Choroid plexus epithelial cell (primary cell): ENCODE results near the gene SUN2.

Experiments
- DNase-seq: peaks from one replicate; pipeline ENCODE4 v3.0.0-alpha.2; 2010; ENCODE audit warnings: low read depth
- H3K4me3 ChIP-seq: 2 replicates; pipeline ENCODE4 v1.5.1; 2011; ENCODE audit warnings: low read depth, mild to moderate bottlenecking, control low read depth, low read length, moderate library complexity
- TF ChIP-seq, protein P1 (sequence below): conservative IDR thresholded peaks from 2 replicates; pipeline ENCODE4 v1.5.1; 2011; ENCODE audit warnings: low read depth, mild to moderate bottlenecking, control low read depth, inconsistent platforms, low read length, moderate library complexity

The SUN2 gene

DNA sequence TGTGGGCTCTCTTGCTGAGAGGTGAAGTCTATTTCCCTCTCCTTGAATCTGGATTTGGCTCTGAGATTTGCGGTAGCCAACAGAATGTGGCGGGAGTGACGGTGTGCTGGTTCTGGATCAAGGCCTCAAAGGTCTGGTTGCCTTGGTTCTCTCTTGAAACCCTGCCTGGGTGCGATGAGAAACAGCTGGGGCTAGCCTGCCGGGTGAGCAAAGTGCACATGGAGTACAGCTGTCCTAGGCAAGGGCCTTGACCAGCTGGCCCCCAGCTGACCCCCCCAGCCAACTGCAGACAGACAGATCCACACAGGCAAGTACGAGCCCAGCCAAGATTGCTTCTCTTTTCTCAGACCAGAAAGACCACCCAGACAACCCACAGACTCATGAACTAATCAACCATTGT lies 10.8 kb downstream of the SUN2 start:
- TF ChIP-seq, protein P1, sequence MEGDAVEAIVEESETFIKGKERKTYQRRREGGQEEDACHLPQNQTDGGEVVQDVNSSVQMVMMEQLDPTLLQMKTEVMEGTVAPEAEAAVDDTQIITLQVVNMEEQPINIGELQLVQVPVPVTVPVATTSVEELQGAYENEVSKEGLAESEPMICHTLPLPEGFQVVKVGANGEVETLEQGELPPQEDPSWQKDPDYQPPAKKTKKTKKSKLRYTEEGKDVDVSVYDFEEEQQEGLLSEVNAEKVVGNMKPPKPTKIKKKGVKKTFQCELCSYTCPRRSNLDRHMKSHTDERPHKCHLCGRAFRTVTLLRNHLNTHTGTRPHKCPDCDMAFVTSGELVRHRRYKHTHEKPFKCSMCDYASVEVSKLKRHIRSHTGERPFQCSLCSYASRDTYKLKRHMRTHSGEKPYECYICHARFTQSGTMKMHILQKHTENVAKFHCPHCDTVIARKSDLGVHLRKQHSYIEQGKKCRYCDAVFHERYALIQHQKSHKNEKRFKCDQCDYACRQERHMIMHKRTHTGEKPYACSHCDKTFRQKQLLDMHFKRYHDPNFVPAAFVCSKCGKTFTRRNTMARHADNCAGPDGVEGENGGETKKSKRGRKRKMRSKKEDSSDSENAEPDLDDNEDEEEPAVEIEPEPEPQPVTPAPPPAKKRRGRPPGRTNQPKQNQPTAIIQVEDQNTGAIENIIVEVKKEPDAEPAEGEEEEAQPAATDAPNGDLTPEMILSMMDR = no peak
- no peak overlapping the region for H3K4me3 ChIP-seq
- DNase-seq = no peak

DNA sequence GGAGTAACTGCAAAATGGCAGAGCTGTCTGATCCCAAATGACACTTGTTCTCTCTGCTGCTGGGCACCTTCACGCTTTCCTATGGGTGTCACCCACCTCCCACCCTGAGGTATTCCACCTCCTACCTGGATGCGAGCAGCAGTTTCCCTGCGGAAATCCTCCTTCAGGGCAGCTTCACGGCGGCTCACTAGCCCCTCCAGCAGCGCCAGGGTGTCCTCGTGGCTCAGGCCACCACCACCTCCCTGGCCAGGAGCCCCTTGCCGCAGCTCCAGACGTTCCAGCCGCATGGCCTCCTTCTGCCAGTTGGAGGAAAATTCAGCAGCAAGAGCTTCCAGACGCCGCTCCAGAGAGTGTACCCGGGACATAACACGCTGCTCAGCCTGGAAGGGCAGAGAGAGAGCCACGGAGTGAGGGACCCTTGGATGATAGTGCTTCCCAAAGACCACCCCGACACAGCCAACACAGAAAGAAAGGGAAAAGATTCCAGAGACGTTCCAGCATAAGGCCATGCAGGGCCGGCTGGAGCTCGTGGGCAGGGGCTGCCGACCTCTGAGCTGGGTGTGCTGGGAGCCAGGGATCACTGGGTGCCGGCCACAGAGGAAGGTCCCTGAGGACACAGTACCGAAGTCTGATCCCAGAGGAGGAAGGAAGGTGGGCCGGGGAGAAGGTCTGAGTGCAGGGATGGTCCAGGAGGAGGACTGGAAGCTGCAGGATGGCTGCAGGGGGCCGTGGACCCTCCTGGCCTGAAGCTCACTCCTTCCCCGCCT lies 13.4 kb downstream of the SUN2 start:
- DNase-seq = no peak
- no peak overlapping the region for H3K4me3 ChIP-seq
- TF ChIP-seq, protein P1 = no peak

DNA sequence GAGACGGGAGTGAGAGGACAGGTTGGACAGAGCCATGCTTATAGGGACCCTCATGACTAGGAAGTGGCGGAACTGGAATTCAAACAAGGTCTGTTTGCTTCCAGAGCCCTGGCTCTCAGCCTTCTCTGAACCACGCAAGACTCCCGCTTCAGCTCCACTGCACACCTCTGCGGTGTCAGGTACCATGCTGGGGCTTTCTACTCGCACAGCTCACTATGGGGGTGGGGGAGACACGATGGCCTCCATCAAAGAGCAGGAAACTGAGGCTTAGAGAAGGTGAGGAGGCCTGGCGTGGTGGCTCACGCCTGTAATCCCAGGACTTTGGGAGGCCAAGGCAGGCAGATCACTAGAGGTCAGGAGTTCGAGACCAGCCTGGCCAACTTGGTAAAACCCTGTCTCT lies 14.2 kb downstream of the SUN2 start:
- TF ChIP-seq, protein P1 = no peak
- H3K4me3 ChIP-seq = no peak overlapping the region
- DNase-seq = no peak

DNA sequence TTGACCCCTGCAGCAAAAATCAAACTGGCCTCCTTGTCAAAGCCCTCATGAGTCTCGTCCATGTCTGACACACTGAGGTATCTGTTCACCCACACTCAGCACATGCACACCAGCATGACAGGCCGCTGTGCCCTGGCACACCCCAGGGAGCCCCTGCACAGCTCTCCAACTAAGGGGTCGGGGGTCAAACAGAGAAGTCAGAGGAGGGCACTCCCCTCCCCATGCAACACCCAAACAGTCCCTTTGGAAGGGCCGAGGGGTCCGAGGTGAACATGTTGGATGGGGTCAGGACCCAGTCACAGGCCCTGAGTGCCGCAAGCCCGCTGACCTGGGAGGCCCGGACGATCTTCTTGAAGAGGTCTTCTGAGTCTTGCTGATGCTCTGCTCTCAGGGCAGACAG lies 14.6 kb downstream of the SUN2 start:
- TF ChIP-seq, protein P1 = no peak
- no peak for DNase-seq
- H3K4me3 ChIP-seq = no peak overlapping the region

DNA sequence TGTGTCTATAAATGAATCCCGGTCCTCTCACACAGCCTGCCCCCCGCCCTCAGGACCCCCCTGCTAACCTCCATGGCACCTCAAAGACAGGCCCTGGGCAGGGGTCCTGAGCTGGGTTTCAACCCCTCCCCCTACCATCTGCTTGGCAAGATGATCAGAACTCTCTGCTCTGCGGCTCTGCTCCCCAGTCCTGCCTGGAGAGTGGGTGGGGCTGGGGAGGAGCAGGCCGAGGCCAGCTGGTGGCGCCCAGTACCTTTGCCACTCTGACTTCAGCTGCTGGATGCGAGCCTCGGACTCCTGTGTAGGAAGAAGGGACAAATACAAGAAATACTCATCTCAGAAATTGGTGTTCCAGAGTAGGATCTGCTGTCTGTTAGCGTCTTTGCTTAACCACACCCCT lies 15.0 kb downstream of the SUN2 start:
- no peak overlapping the region for H3K4me3 ChIP-seq
- TF ChIP-seq, protein P1 = no peak
- DNase-seq = no peak

DNA sequence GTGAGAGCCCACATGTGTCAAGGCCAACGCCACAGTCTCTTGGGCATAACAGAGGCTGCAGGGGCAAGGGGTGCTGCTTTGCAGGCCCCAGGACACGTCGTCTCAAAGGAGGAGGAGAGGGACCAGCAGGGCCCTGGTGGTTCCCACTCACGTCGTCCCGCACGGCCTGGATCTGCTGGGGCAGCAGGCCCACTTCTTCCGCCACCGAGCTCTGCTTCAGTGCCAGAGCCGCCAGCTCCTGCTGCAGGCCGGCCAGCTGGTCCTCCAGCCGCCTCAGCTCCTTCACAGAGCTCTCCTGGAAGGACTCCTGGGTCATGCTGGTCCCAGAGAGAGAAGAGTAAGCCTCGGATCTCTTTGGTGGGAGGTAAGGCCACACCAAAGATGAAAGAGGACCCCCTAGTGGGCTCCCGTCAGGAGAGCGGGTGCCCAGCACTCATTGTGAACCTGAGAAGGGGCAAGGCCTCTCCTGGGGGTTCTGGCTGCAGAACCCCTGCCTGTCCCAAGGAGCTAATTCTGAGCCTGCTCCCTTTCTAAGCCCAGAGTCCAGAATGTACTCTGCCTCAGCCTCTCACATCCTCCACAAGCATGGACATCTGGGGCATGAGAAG lies 15.6 kb downstream of the SUN2 start:
- TF ChIP-seq, protein P1 = no peak
- no peak for DNase-seq
- no peak overlapping the region for H3K4me3 ChIP-seq
